ENCODE results near the gene KCNAB1. TPM values are rescaled to one million over a fixed set of nuclear protein-coding genes. Genes with fewer than 3 reads are reported as not detected.

KCNAB1 gene
- total RNA-seq, 1 donor from 2014 or later, result 3.9 TPM

GRCh38 chr3:156371701-156372100 is 251.3 kb downstream of the KCNAB1 start:
- no peak for DNase-seq (ENCODE audit: extremely low spot score in 2 of 2)
- Histone ChIP-seq H3K9me3 (no peaks in the 10 kb centered on the region), H3K4me3 (no peak overlapping the region), H3K27ac (no peak overlapping the region), H3K27me3 (no peaks in the 10 kb centered on the region), H3K36me3 (no peaks in the 10 kb centered on the region), H3K4me1 (no peaks in the 10 kb centered on the region)
- TF ChIP-seq POLR2A (IDR thresholded peaks at IDR 0.05) (no peak), POLR2AphosphoS5 (IDR thresholded peaks at IDR 0.05; ENCODE audit: insufficient read depth in 1 of 2, low read depth in 1 of 2) (no peak)
- TF ChIP-seq, protein P1, sequence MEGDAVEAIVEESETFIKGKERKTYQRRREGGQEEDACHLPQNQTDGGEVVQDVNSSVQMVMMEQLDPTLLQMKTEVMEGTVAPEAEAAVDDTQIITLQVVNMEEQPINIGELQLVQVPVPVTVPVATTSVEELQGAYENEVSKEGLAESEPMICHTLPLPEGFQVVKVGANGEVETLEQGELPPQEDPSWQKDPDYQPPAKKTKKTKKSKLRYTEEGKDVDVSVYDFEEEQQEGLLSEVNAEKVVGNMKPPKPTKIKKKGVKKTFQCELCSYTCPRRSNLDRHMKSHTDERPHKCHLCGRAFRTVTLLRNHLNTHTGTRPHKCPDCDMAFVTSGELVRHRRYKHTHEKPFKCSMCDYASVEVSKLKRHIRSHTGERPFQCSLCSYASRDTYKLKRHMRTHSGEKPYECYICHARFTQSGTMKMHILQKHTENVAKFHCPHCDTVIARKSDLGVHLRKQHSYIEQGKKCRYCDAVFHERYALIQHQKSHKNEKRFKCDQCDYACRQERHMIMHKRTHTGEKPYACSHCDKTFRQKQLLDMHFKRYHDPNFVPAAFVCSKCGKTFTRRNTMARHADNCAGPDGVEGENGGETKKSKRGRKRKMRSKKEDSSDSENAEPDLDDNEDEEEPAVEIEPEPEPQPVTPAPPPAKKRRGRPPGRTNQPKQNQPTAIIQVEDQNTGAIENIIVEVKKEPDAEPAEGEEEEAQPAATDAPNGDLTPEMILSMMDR (IDR thresholded peaks at IDR 0.05), result no peak
- intact Hi-C loops (cut with DNase I), result no loop called here

DNA sequence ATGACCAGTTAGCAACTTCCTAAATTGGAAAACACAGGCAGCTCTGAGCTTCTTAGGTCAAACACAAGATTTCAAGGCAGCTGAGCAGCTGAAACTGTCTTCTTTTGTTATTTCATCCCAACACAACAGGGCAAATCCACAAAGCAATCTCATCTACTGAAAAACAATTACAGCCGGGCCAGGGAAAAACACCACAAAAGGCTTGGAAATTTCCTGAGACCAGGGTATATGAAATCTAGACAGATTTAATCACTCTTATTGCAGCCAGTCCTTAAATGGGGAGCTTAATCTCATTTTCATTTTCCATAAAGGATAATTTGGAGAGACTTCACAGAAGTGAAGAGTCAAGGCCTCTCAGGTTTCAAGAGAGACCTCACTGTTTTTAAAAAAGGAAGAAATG is 252.7 kb downstream of the KCNAB1 start:
- Histone ChIP-seq H3K4me3 (no peak overlapping the region), H3K9me3 (no peaks in the 10 kb centered on the region), H3K27ac (no peak overlapping the region), H3K4me1 (no peaks in the 10 kb centered on the region), H3K36me3 (no peaks in the 10 kb centered on the region), H3K27me3 (no peaks in the 10 kb centered on the region)
- intact Hi-C loops (cut with DNase I), result no loop called here
- DNase-seq (ENCODE audit: extremely low spot score in 2 of 2), result no peak
- no peak for TF ChIP-seq POLR2A (IDR thresholded peaks at IDR 0.05)

DNA sequence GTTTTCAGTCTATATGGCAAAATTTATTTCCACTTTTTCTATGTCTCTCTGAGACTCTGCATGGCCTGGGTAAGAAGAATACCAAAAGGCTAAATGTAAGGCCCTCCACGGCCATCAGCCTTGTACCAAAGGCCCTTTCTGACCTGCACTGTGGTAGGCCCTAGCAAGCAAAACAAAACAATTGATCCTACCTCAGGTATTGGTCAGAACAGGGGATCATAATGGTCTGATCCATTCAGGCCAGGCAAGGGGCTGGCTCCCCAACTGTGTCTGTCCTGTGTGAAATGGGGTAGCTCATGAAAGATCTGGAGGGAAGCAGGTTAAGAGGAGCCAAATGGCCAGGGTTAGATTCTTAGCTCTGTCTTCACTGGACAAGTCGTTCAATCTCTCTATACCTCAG is 253.3 kb downstream of the KCNAB1 start:
- intact Hi-C loops (cut with DNase I), result no loop called here

DNA sequence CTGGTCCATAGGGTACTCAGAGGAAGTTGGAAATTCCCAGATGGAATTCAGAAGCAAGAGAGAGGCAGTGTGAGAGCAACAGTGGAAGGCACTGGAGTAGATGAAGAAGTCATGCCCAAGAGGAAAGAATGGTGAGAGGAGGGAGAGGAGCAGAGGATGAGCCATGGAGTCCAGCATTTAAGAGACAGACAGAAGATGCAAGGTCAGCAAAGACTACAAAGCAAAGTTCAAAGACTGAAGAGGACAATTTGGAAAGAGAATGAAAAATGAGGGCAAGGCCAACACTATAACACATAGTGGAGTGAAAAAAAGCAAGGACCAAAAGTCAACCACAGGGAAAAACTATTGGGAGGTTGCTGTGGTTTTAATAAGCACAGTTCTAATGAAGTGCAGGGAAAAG is 255.8 kb downstream of the KCNAB1 start:
- intact Hi-C loops (cut with DNase I), result no loop called here
- H3K27ac ChIP-seq, result no peak overlapping the region
- DNase-seq (ENCODE audit: extremely low spot score in 2 of 2), result no peak
- H3K4me3 ChIP-seq, result no peak overlapping the region
- TF ChIP-seq POLR2A (IDR thresholded peaks at IDR 0.05) (no peak), POLR2AphosphoS5 (IDR thresholded peaks at IDR 0.05; ENCODE audit: insufficient read depth in 1 of 2, low read depth in 1 of 2) (no peak)
- TF ChIP-seq, protein P1 (IDR thresholded peaks at IDR 0.05), result no peak
- H3K4me1 ChIP-seq, result no peaks in the 10 kb centered on the region
- no peaks in the 10 kb centered on the region for H3K36me3 ChIP-seq
- H3K9me3 ChIP-seq, result no peaks in the 10 kb centered on the region
- H3K27me3 ChIP-seq, result no peaks in the 10 kb centered on the region

More for the DNA sequence above, 253.3 kb downstream of the KCNAB1 start:
- no peak for DNase-seq (ENCODE audit: extremely low spot score in 2 of 2)
- Histone ChIP-seq H3K4me1 (no peaks in the 10 kb centered on the region), H3K27me3 (no peaks in the 10 kb centered on the region), H3K4me3 (no peak overlapping the region), H3K27ac (no peak overlapping the region), H3K36me3 (no peaks in the 10 kb centered on the region), H3K9me3 (no peaks in the 10 kb centered on the region)
- no peak for TF ChIP-seq POLR2A (IDR thresholded peaks at IDR 0.05)
- TF ChIP-seq POLR2AphosphoS5 (IDR thresholded peaks at IDR 0.05; ENCODE audit: insufficient read depth in 1 of 2, low read depth in 1 of 2), result no peak
- TF ChIP-seq, protein P1 (IDR thresholded peaks at IDR 0.05), result no peak

GRCh38 chr3:156377266-156377665 is 256.9 kb downstream of the KCNAB1 start:
- H3K36me3 ChIP-seq, result no peaks in the 10 kb centered on the region
- intact Hi-C loops (cut with DNase I), result no loop called here
- no peaks in the 10 kb centered on the region for H3K27me3 ChIP-seq
- no peak for DNase-seq (ENCODE audit: extremely low spot score in 2 of 2)
- no peaks in the 10 kb centered on the region for H3K4me1 ChIP-seq
- TF ChIP-seq POLR2AphosphoS5 (IDR thresholded peaks at IDR 0.05; ENCODE audit: insufficient read depth in 1 of 2, low read depth in 1 of 2) (no peak), POLR2A (IDR thresholded peaks at IDR 0.05) (no peak)
- TF ChIP-seq, protein P1 (IDR thresholded peaks at IDR 0.05), result no peak
- H3K9me3 ChIP-seq, result no peaks in the 10 kb centered on the region
- no peak overlapping the region for H3K27ac ChIP-seq
- H3K4me3 ChIP-seq, result no peak overlapping the region

DNA sequence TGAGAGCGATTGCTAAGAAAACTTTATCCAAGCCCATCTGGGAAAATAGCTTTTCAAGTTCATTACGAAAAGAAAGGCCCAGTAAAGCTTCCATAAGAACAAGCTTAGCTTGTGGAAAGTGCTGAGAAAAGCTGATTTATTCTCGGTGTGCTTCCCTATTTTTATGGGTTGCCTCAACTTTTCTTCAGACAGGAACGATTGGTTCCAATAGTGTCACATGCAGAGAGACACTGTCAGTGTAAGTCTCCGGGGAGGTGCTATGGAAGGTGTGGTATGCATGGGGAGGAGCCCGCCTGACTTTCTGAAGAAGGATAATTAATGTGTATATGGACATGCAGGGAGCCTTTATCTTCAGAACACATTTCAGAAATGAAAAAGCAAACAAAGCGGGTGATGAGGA is 257.3 kb downstream of the KCNAB1 start:
- Histone ChIP-seq H3K27me3 (no peaks in the 10 kb centered on the region), H3K4me3 (no peak overlapping the region), H3K36me3 (no peaks in the 10 kb centered on the region), H3K9me3 (no peaks in the 10 kb centered on the region), H3K27ac (no peak overlapping the region), H3K4me1 (no peaks in the 10 kb centered on the region)
- intact Hi-C loops (cut with DNase I), result no loop called here
- TF ChIP-seq, protein P1 (IDR thresholded peaks at IDR 0.05), result no peak
- TF ChIP-seq POLR2A (IDR thresholded peaks at IDR 0.05), result no peak
- TF ChIP-seq POLR2AphosphoS5 (IDR thresholded peaks at IDR 0.05; ENCODE audit: insufficient read depth in 1 of 2, low read depth in 1 of 2), result no peak
- DNase-seq (ENCODE audit: extremely low spot score in 2 of 2), result no peak
